NCI-H524 treated with DMSO at 0.1 percent for 48 hours (cell line): Measurements from ENCODE around the gene PHPT1.
A peak's percentile ranks its signal among the peaks of the same experiment; 100 is the strongest.
"Not testable (repeated sequence)": the region's sequence is repeated elsewhere in the genome, so short reads cannot be mapped to it uniquely, and the experiment has no call there.

Experiments used
- DNase-seq: peaks from one replicate; lab custom pipeline; 2025; lab: John Stamatoyannopoulos, UW

The PHPT1 gene

DNA sequence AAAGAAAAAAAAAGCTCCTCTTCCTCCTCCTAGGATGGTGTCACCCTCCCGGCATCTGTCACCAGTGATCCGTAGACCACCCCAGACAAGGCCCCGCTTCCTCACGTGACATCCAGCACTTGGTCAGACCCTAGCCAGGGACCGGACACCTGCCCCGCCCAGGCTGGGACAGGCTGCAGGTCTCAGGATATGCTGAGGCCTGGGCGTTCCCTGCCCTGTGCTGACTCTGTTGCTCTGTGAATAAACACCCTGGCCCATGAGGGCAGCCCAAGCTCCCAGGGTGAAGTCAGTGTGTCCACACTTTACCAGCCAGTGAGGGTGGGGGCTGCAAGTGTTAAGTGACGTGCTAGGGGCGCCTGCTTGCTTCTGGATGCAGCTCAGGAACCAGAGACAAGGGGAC lies 11.3 kb downstream of the PHPT1 start:
- DNase-seq: no peak

DNA sequence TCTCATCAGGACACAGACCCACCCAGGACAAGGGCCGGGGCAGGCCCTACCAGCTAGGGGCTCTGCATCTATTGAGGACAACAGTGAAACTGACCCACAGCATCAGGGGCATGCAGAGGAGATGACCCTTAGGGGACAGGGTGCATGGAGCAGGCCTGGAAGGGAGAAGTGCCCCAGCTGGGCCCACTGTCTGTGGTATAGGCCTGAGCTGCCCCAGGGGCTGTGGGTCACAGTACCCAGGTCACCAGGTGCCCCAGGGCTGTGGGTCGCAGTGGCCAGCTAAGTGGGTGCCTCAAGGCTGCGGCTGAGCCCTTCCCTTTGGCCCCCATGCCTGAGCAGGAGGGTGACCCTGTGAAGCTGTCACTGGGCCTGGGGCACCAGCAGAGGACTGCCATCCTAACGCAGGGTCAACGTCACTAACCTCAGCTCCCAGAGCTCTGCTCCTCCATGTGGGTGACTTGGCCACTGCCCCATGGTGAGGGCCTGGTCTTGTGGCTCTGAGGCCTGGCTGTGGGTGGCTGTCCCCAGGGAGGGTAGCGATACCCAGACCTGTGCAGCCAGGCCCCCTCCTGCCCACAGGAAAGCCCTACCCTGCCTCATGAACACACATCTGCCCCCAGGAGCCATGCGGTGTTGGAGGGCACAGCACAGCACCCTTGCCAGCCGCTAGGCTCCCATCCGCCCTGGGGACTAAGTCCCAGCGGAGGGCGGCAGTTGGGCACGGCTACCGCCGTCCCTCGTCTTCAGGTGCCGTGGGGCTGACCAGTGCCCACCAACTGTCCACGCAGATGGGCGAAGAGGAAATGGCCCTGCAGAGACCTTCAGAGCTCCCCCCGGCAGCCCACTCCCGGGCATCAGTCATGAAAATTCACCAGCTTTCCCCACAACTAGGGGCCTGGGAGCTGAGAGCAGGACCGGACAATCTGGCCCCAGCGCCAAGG lies 12.0 kb downstream of the PHPT1 start:
- no peak for DNase-seq

DNA sequence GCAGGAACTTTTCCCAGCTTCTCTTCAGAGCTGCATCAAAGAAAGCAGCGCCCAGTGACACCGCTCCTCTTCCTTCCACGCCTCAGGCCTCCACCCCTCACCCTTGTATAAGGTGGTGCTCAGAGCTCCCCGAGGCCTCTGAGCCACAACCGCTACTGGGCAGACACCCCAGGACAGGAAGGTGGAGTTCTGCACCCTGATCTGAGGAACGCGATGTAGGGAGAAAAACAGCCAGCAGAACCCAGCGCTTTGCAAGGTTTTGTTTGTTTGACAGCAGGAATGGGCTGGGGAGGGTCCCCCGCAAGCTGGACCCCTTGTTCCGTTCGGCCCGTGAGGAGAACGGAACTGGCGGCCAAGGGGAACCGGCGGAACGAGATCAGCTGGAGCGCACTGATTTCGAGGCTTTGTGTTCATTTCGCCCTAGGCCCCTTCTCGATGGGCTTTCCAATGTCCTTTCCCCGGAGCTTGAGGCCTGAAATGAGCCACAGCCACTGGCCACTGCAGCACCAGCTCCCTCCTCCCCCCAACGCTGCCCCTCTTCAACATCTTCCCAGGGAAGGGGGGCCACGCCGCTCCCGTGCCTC lies 12.8 kb downstream of the PHPT1 start:
- no peak for DNase-seq

DNA sequence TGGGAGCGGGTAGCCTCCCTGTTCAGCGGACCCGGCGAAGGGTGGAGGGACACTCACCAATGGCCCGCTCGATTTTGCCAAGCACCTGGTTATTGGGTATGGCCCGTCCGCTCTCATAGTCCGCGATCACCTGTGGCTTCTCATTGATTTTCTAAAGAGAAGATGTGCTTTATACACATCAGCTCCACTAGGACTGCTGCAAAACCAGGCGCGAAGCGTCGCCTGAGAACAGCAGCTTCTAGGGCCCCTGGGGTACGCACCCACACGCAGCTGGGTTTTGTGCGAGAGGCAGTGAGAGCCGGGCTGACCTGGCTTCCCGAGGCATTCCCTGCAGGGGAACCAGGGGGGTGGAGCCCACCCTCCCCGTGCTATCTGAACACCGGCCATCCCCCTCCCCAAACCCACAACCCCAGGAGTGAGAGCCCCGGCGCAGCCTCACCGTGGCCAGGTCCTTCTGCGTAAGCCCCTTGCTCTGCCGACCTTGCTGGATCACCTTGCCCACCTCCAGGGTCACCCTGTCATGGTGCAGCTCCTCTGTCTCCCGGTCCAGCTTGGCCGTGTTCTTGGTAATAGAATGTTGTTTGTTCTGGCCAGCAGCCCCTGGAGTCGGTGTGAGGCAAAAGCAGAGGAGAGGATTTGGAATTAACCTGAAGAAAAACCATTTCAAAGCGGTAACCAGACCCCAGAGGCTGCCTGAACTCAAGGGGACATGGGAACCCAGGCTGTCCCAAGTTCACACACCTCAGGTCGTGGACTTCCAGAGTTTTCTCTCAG lies 13.8 kb downstream of the PHPT1 start:
- no peak for DNase-seq

DNA sequence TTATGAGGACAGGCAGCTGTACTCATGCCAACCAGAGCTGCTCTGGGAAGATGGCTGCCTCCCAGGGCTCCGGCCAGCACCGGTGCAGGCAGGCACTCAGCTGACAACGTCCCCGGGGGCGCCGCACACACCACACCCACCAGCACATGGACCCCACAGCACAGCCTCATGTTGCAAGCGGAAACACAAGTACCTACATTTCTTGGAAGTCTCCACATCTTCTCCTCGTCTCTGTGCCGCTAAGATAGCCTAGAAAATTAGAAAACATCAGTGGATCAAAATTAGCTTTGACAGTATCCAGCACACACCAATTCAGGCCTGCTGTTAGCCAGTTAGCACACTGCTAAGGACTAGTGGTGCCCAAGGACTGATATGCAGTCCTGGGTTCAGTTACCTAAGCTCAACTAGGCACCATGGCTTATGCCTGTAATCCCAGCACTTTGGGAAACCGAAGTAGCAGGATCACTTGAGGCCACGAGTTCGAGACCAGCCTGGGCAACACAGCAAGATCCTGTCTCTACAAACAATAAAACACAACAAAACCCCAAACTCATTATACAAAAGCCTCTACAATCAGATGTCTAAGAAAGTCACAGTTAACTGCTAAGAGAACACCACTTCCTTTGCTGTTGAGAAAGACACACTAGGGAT lies 14.5 kb downstream of the PHPT1 start:
- DNase-seq: no peak

DNA sequence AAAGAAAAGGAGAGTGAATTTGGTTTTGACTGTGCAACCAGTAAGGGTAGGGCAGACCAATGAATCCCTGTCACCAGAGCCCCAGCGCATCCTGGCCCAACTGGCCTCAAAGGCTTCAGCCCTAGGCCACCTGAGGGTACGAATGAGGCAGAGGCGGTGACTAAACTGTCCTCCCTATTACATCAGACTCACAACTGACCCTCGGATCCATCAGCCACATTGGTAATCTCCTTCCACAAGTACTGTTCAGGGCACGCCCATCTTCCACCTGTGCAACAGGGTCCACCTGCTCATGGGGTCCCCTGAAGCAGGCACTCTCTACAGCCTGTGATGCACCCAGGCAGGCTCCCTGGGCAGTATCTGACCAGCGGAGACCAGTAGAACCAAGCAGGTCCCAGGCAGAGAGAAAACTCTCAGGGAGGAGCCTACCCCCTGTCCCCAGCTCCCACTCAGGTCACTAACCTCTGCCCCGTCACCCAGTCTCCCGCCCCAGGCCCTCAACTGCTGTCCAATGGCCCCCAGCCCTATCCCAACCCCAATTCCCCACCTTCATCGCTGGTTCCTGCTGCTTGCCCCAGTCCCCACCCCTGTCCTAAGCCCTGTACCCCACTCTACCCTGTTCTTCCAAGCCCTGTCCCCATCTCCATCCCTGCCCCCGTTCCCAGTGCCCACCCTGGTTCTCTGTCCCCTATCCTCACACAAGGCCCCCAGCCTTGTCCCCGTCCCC lies 16.0 kb downstream of the PHPT1 start:
- DNase-seq: no peak

DNA sequence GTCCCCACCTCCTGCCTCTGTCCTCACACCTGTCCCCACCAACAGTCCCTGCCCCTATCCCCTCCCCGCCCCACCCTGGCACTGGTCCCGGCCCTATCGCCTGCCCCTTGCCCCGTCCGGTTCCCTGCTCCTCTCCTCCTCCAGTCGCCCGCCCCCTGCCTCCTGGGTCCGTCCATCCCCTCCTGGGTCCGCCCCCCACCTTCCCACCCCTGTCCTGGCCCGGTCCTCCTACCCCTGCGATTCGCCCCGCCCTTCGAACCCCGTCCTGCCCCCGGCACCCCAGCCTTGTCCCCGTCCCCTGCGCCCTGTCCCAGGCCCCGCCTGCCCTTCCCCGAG lies 16.5 kb downstream of the PHPT1 start:
- no peak for DNase-seq

DNA sequence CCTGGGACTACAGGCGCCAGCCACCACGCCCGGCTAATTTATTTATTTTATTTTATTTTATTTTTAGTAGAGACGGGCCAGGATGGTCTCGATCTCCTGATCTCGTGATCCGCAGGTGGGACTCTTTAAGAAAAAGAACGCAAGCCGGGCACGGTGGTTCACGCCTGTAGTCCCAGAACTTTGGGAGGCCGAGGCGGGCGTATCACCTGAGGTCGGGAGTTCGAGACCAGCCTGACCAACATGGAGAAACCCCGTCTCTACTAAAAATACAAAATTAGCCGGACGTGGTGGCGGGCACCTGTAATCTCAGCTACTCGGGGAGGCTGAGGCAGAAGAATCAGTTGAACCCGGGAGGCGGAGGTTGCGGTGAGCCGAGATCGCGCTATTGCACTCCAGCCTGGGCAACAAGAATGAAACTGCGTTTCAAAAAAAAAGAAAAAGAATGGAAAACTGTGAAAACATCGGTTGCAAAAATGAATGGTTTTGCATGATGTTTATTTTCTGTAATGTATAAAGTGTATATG lies 17.8 kb downstream of the PHPT1 start:
- DNase-seq: not testable (repeated sequence)

DNA sequence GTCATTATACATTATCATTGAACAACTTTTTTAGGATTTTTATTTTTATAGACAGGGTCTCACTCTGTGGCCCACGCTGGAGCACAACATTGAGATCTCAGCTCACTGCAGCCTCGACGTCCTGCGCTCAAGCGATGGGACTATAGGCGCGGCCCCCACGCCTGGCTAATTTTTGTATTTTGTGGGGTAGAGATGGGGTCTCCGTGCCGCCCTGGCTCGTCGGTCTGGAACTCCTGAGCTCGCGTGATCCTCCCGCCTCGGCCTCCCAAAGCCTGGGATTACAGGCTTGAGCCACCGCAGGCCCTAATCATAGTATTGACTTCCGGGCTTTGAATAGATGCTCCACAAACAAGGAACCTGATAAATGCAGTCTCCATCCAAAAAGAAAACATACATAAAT lies 18.3 kb downstream of the PHPT1 start:
- no peak for DNase-seq

DNA sequence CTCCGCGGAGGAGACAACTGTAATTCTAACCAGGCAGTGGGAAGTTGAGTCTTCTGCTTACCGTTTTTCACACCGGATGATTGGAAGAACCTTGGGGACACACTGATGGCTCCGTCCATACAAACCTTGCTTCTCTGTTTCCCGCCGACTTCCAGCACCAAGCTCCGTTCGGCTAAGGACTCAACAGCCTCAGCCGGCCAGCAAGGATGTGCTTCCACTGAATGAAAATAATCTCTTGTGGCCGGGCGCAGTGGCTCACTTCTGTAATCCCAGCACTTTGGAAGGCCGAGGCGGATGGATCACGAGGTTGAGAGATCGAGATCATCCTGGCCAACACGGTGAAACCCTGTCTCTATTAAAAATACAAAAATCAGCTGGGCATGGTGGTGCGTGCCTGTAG lies 18.7 kb downstream of the PHPT1 start:
- no peak for DNase-seq

DNA sequence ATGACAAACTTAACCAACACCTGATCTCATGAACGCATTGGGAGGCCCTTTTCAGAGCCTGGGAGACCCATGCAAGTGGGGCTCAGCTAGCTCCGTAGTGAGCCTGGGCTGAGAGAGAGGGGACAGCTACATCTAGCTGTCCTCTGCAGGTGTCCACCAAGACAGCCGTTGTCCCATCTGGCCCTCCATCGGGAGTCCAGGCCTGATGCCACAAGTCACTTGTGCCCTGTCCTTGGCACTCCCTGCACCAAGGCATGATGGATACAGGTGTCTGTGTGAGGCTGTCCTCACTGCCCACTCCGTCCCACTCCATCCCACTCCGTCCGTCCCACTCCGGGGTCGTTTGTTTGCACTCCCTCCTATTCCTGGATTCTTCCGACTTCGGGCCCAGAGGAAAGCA lies 19.4 kb downstream of the PHPT1 start:
- DNase-seq: no peak

DNA sequence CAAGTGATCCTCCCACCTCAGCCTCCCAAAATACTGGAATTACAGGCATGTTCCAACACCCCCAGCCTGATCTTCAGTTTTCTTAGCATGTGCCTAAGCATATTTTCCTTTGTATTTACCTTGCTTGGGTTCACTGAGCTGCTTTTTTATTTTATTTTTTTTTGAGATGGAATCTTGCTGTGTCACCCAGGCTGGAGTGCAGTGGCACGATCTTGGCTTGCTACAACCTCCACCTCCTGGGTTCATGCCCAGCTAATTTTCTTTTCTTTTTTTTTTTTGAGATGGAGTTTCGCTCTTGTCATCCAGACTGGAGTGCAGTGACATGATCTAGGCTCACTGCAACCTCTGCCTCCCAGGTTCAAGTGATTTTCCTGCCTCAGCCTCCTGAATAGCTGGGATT lies 20.4 kb downstream of the PHPT1 start:
- DNase-seq: not testable (repeated sequence)

DNA sequence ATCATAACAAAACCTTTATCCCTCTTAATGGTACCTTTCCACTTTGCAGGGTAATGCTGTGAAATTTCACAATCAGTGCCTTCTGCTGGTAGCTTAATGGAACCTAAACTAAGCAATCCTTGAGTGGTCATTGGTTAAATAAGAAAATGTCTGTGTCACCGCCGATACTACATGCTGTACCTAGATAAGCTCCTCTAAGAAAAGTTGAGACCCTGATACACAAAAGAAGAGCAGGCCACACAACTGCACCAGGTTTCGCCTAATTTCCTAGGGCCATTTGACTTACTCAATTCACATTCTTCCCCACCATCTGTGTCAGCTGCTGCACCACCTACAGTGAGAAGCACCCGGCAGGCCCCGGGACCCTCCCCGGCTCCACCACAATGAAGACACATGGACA lies 25.9 kb downstream of the PHPT1 start:
- no peak for DNase-seq

DNA sequence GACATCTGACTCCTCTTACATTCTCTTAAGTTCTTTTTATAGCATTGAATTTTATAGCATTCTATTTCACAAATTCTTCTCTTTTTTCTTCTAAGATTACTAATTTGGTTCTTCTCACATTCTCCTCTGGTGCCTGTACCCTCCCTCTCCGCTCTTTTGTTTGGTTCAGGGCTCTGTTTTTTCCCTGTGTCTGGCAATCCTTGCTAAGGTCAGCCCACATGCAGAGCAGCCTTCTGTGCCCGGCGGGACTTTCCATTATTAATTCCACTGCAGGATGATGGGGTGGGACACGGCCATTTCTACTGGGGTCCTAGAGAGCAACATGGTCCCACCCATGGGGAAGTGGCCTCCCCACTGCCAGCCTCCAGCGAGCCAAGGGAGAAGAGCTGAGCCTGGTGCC lies 27.3 kb downstream of the PHPT1 start:
- DNase-seq: no peak

DNA sequence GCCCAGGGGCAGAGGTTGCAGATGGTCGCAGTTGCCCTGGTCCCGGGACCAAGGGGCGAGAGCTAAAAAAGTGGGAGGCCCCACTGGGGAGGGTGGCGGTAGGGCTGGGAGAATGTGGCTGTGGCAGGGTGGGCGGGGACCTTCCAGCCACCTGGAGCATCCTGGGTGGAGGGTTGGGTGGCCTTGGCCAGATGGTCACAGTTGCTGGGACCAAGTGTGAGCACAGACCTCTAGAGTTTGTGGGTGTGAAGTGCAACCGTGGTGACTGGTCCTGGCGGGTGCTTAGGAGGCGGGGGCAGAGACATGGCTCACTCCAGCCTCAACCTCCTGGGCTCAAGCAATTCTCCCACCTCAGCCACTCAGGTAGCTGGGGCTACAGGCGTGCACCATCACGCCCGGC lies 31.4 kb downstream of the PHPT1 start:
- peak; percentile 17 for DNase-seq

DNA sequence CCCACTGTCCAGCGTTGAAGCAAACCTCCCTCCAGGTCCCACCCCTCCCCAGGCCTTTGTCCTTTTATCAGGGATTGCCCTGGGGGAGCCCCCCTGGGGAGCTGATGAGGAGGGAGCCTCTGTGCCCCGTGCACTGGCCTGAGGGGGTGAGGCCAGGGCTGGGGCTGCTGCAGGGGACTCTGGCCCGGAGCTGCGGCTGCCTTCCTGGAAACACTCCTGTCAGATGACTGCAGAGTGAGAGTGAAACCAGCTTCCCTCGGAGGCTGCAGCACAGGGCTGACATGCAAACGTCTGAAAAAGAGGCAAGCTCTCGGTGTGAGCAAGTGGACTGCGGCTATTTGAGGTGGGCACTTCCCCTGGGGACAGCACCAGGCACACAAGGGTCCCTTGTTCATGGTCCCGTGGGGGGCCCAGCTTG lies 32.5 kb downstream of the PHPT1 start:
- no peak for DNase-seq

DNA sequence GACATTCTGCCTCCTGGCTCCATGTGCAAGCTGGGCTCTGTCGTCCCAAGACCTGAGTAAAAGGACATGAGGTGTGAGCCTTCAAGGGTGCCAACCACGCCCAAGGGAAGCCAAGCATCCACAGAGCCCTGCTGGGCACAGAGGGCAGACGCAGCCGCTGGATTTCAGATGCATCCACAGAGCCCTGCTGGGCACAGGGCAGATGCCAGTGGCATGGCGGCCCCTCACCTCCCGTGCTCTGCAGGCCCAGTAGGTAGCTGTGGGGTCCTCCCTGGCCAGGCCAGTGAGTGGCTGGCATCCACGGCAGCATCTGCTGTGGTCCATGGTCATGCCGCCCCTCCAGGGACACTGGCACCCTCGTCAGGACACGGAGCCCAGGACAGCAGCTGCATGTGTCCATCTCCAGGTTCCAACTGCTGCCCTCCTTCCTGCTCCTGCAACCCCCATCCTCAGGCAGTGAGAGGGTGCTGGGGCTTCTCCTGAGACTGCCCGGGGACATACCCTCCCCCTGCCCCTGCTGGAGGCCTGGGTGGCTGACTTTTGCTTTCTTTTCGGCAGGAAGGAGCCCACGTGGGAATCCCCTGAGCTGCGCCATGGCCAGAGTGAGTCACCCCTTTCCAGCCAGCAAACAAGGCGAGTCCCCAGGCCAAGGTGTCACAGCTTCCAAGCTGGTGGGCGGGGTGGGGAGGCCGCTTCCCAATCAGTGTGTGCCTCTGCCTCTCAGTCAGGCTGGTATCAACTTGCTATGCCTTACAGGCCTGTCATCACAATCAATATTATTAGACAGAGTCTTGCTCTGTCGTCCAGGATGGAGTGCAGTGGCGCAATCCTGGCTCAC lies 33.1 kb downstream of the PHPT1 start:
- no peak for DNase-seq

DNA sequence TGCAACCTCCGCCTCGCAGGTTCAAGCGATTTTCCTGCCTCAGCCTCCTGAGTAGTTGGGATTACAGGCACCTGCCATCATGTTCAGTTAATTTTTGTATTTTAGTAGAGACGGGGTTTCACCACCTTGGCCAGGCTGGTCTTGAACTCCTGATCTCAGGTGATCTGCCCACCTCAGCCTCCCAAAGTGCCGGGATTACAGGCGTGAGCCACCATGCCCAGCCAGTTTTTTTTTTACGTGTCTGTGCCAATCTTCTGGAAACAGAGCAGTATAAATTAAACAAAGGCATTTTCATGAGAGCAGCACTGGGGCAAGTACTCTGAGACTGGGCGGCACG lies 33.7 kb downstream of the PHPT1 start:
- DNase-seq: not testable (repeated sequence)

DNA sequence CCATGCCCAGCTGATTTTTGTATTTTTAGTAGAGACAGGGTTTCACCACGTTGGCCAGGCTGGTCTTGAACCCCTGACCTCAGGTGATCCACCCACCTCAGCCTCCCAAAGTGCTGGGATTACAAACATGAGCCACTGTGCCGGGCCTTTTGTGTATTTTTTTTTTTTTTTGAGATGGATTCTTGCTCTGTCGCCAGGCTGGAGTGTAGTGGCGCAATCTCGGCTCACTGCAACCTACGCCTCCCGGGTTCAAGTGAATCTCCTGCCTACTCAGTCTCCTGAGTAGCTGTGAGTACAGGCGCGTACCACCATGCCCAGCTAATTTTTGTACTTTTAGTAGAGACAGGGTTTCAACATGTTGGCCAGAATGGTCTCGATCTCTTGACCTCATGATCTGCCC lies 34.5 kb downstream of the PHPT1 start:
- not testable (repeated sequence) for DNase-seq

DNA sequence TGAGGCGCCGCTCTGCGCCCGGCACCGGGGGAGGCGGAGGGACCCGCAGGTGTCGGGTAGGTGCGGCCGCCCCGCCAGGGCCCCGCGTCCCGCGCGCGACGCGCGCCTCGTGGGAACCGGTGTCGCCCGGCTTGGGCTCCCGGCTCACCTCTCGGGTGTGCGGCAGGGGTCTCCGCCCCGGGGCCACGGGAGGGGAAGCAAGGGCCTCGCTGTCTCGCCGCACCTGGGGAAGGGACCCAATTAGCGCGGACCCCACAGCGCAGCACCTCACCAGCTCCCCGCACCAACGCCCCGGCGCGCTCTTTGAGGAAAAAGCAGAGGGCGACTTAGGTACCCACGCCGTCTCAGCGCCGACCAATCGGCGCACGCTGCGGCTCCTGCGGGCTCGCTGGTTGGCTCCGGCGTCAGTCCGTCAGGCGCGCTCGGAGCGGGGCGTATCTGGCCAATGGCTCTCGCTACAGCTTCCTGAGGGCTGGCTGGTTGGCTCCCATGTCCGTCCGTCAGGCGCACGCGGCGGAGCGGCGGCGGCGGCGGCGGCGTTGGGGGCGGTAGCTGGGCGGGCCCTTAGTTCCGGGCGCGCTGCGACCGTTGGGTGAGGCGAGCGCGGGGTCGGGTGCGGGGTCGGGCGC lies 36.9 kb downstream of the PHPT1 start, which contains the start of gene TRAF2:
TSS of gene TRAF2 (plus strand) at position 567 of the 629 bp plus-strand sequence. CDS start 12,225 bp downstream, outside the sequence.
- DNase-seq: peak; percentile 89
